ENCODE measurements around the gene TXNRD3.

The TXNRD3 gene

GRCh38 chr3:126581569-126581968, 73.4 kb downstream of the TXNRD3 start:
- no peak for DNase-seq

GRCh38 chr3:126580746-126581145, 74.2 kb downstream of the TXNRD3 start:
- no peak for DNase-seq

GRCh38 chr3:126578702-126579101, 76.2 kb downstream of the TXNRD3 start:
- DNase-seq = no peak

GRCh38 chr3:126577261-126577660, 77.7 kb downstream of the TXNRD3 start:
- DNase-seq = no peak

- DNase-seq = no peak
Observed at GRCh38 chr3:126573492-126574117, 81.3 kb downstream of the TXNRD3 start.

GRCh38 chr3:126571078-126571477, 83.8 kb downstream of the TXNRD3 start:
- no peak for DNase-seq

GRCh38 chr3:126570103-126570541, 84.8 kb downstream of the TXNRD3 start:
- DNase-seq = no peak

- DNase-seq = no peak
Observed at GRCh38 chr3:126569390-126569975, 85.4 kb downstream of the TXNRD3 start.

- no peak for DNase-seq
Observed at GRCh38 chr3:126568776-126569342, 86.1 kb downstream of the TXNRD3 start.

GRCh38 chr3:126567696-126568438, 87.1 kb downstream of the TXNRD3 start:
- no peak for DNase-seq

- no peak for DNase-seq
Observed at GRCh38 chr3:126562737-126563276, 92.1 kb downstream of the TXNRD3 start.

GRCh38 chr3:126558336-126559071, 96.4 kb downstream of the TXNRD3 start, which contains the start of gene C3orf22:
C3orf22 (minus strand) TSS chr3:126558932; CDS start chr3:126553390, 5,542 bp downstream.
- DNase-seq = no peak

GRCh38 chr3:126557761-126558160, 97.2 kb downstream of the TXNRD3 start:
- no peak for DNase-seq

- DNase-seq = no peak
Observed at GRCh38 chr3:126557415-126557745, 97.5 kb downstream of the TXNRD3 start.

Measured in activated CD4-positive, alpha-beta T cell treated with anti-CD3 and anti-CD28 coated beads, Interleukin-10, Interleukin-2, amounts not matched to agents 100 ng/mL and 50 ng/mL, durations not matched to agents 16 hours and 8 hours (primary cell).